SK-N-SH treated with all-trans-retinoic acid at 6 μM for 48 hours (cell line): ENCODE data around the gene NINL.

Experiments used
- CREB5 ChIP-seq: fragments of 250-450 bp; sonication (Bioruptor Pico); IDR thresholded peaks from 2 replicates; pipeline ENCODE4 v1.5.1; 2020; ENCODE audit warnings: low read depth, mild to moderate bottlenecking, moderate library complexity
- ESRRG ChIP-seq: fragments of 250-450 bp; sonication (Bioruptor Pico); IDR thresholded peaks from 2 replicates; pipeline ENCODE4 v1.6.1; 2021; ENCODE audit warnings: mild to moderate bottlenecking
- PATZ1 ChIP-seq: fragments of 250-450 bp; sonication (Bioruptor Pico); IDR thresholded peaks from 2 replicates; pipeline ENCODE4 v1.8.0; 2020; ENCODE audit warnings: mild to moderate bottlenecking, moderate library complexity, borderline replicate concordance
- TCF4 ChIP-seq: fragments of 250-450 bp; sonication (Bioruptor Pico); IDR thresholded peaks from 2 replicates; pipeline ENCODE4 v1.8.0; 2021; ENCODE audit warnings: mild to moderate bottlenecking, moderate library complexity, borderline replicate concordance

- no peak for TF ChIP-seq ESRRG
- no peak for TF ChIP-seq CREB5 (CRISPR knock-in tag)
- TF ChIP-seq PATZ1, result no peak
- no peak for TF ChIP-seq TCF4
These were observed 104.0 kb downstream of the NINL start for GRCh38 chr20:25481235-25481917.
